NCI-H460 (cell line): ENCODE results near the gene PRM2. TPM values are rescaled to one million over a fixed set of nuclear protein-coding genes. Genes with fewer than 3 reads are reported as not detected.
"Not testable (repeated sequence)": the region's sequence is repeated elsewhere in the genome, so short reads cannot be mapped to it uniquely, and the experiment has no call there.

Experiments used
- DNase-seq: peaks from one replicate; pipeline ENCODE4 v3.0.0-alpha.2; 2016; ENCODE audit warnings: low read depth; ENCODE audit errors: extremely low read depth
- total RNA-seq: library from RNA; depleted of rRNA; stranded (reverse); fragments of >200 nt; shearing (Covaris generic); gene quantifications from 2 replicates; pipeline ENCODE4 v1.2.3, GENCODE V29; 2014

The PRM2 gene
- total RNA-seq, 1 experiment from 2014 or later, result not detected

GRCh38 chr16:11308493-11309283 lies 32.4 kb upstream of the PRM2 start:
- DNase-seq, result no peak

GRCh38 chr16:11307639-11308492 lies 31.6 kb upstream of the PRM2 start:
- DNase-seq, result no peak

- no peak for DNase-seq
Measured at GRCh38 chr16:11306997-11307638, 30.8 kb upstream of the PRM2 start.

GRCh38 chr16:11306381-11306780 lies 30.1 kb upstream of the PRM2 start:
- DNase-seq, result no peak

- peak; percentile 47 for DNase-seq
Measured at GRCh38 chr16:11303405-11304138, 27.3 kb upstream of the PRM2 start.

GRCh38 chr16:11302977-11303376 lies 26.7 kb upstream of the PRM2 start:
- no peak for DNase-seq

GRCh38 chr16:11301645-11302501 lies 25.6 kb upstream of the PRM2 start:
- DNase-seq, result no peak

- no peak for DNase-seq
Measured at GRCh38 chr16:11300560-11300892, 24.2 kb upstream of the PRM2 start.

GRCh38 chr16:11299865-11300559 lies 23.7 kb upstream of the PRM2 start:
- no peak for DNase-seq

GRCh38 chr16:11298950-11299547 lies 22.8 kb upstream of the PRM2 start:
- not testable (repeated sequence) for DNase-seq

- DNase-seq, result no peak
Measured at GRCh38 chr16:11298143-11298900, 22.0 kb upstream of the PRM2 start.

GRCh38 chr16:11297492-11298142 lies 21.3 kb upstream of the PRM2 start:
- DNase-seq, result no peak

GRCh38 chr16:11296706-11297491 lies 20.6 kb upstream of the PRM2 start:
- DNase-seq, result no peak

- DNase-seq, result no peak
Measured at GRCh38 chr16:11296351-11296705, 20.0 kb upstream of the PRM2 start.

- no peak for DNase-seq
Measured at GRCh38 chr16:11295672-11296071, 19.4 kb upstream of the PRM2 start.

- DNase-seq, result no peak
Measured at GRCh38 chr16:11292076-11292748, 15.9 kb upstream of the PRM2 start.
